Measurements from ENCODE around the gene CLDN6.

- TF ChIP-seq POLR2A (IDR thresholded peaks at IDR 0.05) (no peak), CTCF (IDR thresholded peaks at IDR 0.05) (no peak)
Observed at GRCh38 chr16:3026003-3026378, 8.0 kb upstream of the CLDN6 start.

Data from vagina (tissue), 2 donors.